IPS DF 6.9 (cell line): Measurements from ENCODE around the gene RPS5.
A peak's percentile ranks its signal among the peaks of the same experiment; 100 is the strongest.

ENCODE experiments used
- DNase-seq: peaks from one replicate; pipeline ENCODE4 v3.0.0-alpha.2; 2013; ENCODE audit warnings: low read depth, low spot score
- H3K27ac ChIP-seq: one replicate; pipeline ENCODE4 v1.5.1; 2013; ENCODE audit warnings: low read length, control low read depth
- H3K27me3 ChIP-seq: 2 replicates; pipeline ENCODE4 v1.6.1; 2013; ENCODE audit warnings: mild to moderate bottlenecking, low read length; ENCODE audit not compliant: control insufficient read depth, insufficient read depth
- H3K36me3 ChIP-seq: 2 replicates; pipeline ENCODE4 v1.6.1; 2013; ENCODE audit warnings: low read length; ENCODE audit not compliant: control insufficient read depth, insufficient read depth
- H3K4me1 ChIP-seq: 2 replicates; pipeline ENCODE4 v1.6.1; 2013; ENCODE audit warnings: low read length; ENCODE audit not compliant: control insufficient read depth, insufficient read depth
- H3K4me3 ChIP-seq: 2 replicates; pipeline ENCODE4 v1.5.1; 2013; ENCODE audit warnings: mild to moderate bottlenecking, low read length
- H3K9me3 ChIP-seq: 2 replicates; pipeline ENCODE4 v1.6.1; 2013; ENCODE audit warnings: low read length, inconsistent platforms; ENCODE audit not compliant: control insufficient read depth, insufficient read depth
- WGBS: extraction: QIAGEN DNeasy Blood & Tissue Kit; methylation state at CpG from one replicate; pipeline ENCODE4 v1.1.7; 2013; ENCODE audit warnings: mixed read lengths, missing lambda C conversion rate; ENCODE audit not compliant: insufficient read length, insufficient coverage; 5-methylcytosine and 5-hydroxymethylcytosine counted together

The RPS5 gene

GRCh38 chr19:58357481-58358145, 29.5 kb upstream of the RPS5 start:
- no peak overlapping the region for H3K4me3 ChIP-seq
- no CpG with 5 or more reads among the region's 19 CpGs for WGBS
- peaks cover 2% of the 10 kb centered on the region; the same call in 1 of the 2 replicates for H3K4me1 ChIP-seq
- no peak overlapping the region for H3K27ac ChIP-seq
- no peaks in the 10 kb centered on the region for H3K27me3 ChIP-seq
- peaks cover 5% of the 10 kb centered on the region; the same call in 1 of the 2 replicates for H3K36me3 ChIP-seq
- H3K9me3 ChIP-seq: no peaks in the 10 kb centered on the region
- no peak for DNase-seq

- H3K36me3 ChIP-seq: peaks cover under 1% of the 10 kb centered on the region; the same call in 1 of the 2 replicates
- no peaks in the 10 kb centered on the region for H3K9me3 ChIP-seq
- peak overlapping the region; percentile 66 for H3K4me3 ChIP-seq
- H3K27me3 ChIP-seq: no peaks in the 10 kb centered on the region
- H3K4me1 ChIP-seq: peaks cover 2% of the 10 kb centered on the region; the same call in 1 of the 2 replicates
- no CpG with 5 or more reads among the region's 28 CpGs for WGBS
- no peak overlapping the region for H3K27ac ChIP-seq
- DNase-seq: no peak
These were observed 25.2 kb upstream of the RPS5 start for GRCh38 chr19:58361900-58362271.

GRCh38 chr19:58362272-58362994, 24.6 kb upstream of the RPS5 start, which contains the start of gene ZNF497:
Gene ZNF497 (minus strand): TSS chr19:58362751. CDS start chr19:58357635, 5,116 bp downstream.
- Histone ChIP-seq H3K4me1 (peaks cover 2% of the 10 kb centered on the region; the same call in 1 of the 2 replicates), H3K27me3 (no peaks in the 10 kb centered on the region), H3K27ac (no peak within 1 kb of the TSS), H3K36me3 (no peaks in the 10 kb centered on the region; the same call in 1 of the 2 replicates), H3K4me3 (peak within 1 kb of the TSS; percentile 66), H3K9me3 (no peaks in the 10 kb centered on the region)
- DNase-seq: peak; percentile 93
- WGBS: no CpG with 5 or more reads among the region's 74 CpGs

GRCh38 chr19:58364146-58364545, 22.9 kb upstream of the RPS5 start:
- no peaks in the 10 kb centered on the region for H3K4me1 ChIP-seq
- H3K27me3 ChIP-seq: no peaks in the 10 kb centered on the region
- H3K27ac ChIP-seq: no peak overlapping the region
- DNase-seq: no peak
- WGBS: no CpG with 5 or more reads among the region's 5 CpGs
- no peaks in the 10 kb centered on the region; the same call in 1 of the 2 replicates for H3K36me3 ChIP-seq
- no peak overlapping the region for H3K4me3 ChIP-seq
- no peaks in the 10 kb centered on the region for H3K9me3 ChIP-seq

GRCh38 chr19:58366585-58367430, 20.3 kb upstream of the RPS5 start:
- no peak overlapping the region; the same call in 1 of the 2 replicates for H3K4me3 ChIP-seq
- no peak overlapping the region for H3K27ac ChIP-seq
- H3K27me3 ChIP-seq: no peaks in the 10 kb centered on the region
- H3K9me3 ChIP-seq: no peaks in the 10 kb centered on the region
- DNase-seq: no peak
- no peaks in the 10 kb centered on the region for H3K4me1 ChIP-seq
- H3K36me3 ChIP-seq: no peaks in the 10 kb centered on the region; the same call in 1 of the 2 replicates
- no CpG with 5 or more reads among the region's 32 CpGs for WGBS

- H3K27ac ChIP-seq: no peak overlapping the region
- H3K4me1 ChIP-seq: no peaks in the 10 kb centered on the region
- no peaks in the 10 kb centered on the region for H3K9me3 ChIP-seq
- no CpG with 5 or more reads among the region's 106 CpGs for WGBS
- H3K4me3 ChIP-seq: no peak overlapping the region; the same call in 1 of the 2 replicates
- no peak for DNase-seq
- H3K36me3 ChIP-seq: no peaks in the 10 kb centered on the region; the same call in 1 of the 2 replicates
- H3K27me3 ChIP-seq: no peaks in the 10 kb centered on the region
These were observed 19.2 kb upstream of the RPS5 start for GRCh38 chr19:58367698-58368454.

DNA sequence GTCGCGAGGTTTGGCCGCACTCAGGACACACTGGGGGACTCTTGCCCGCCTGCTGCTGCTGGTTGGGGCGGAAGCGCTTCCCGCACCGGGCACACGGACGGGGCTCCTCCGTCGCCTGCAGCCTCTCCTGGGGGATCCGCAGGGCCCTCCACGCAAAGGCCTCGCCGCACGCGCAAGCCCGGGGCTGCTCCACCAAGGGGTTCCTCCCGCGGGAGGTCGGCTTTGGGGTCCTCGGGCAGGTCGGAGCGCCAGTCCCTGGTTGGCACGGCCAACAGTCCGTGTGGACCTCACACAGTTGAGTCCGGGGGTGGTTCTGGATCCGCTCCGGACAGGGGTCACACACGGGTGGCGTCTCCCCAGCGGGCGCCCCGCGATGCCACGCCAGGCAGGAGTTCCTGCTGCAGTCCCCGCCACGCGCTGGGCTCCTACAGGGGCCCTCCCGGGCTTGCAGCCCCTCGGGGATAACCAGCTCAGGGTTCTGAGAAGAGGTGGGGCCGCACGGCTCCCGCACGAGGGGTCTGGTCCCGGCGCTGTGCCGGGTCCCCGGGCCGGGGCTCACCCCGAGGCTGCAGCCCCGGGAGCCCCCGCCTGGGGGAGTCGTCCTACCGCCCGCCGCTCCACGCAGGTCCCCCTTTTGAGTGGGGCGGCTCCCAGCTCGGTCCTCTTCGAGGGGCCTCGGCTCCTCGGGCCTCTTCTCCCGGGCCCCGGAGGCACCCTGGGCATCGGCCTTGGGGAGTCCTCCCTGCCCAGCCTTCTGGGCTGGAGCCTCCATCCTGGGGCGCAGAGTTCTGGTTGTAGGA, 18.3 kb upstream of the RPS5 start:
- Histone ChIP-seq H3K27me3 (no peaks in the 10 kb centered on the region), H3K36me3 (no peaks in the 10 kb centered on the region; the same call in 1 of the 2 replicates), H3K4me3 (no peak overlapping the region; the same call in 1 of the 2 replicates), H3K4me1 (no peaks in the 10 kb centered on the region), H3K9me3 (no peaks in the 10 kb centered on the region), H3K27ac (no peak overlapping the region)
- no peak for DNase-seq
- no CpG with 5 or more reads among the region's 68 CpGs for WGBS

DNA sequence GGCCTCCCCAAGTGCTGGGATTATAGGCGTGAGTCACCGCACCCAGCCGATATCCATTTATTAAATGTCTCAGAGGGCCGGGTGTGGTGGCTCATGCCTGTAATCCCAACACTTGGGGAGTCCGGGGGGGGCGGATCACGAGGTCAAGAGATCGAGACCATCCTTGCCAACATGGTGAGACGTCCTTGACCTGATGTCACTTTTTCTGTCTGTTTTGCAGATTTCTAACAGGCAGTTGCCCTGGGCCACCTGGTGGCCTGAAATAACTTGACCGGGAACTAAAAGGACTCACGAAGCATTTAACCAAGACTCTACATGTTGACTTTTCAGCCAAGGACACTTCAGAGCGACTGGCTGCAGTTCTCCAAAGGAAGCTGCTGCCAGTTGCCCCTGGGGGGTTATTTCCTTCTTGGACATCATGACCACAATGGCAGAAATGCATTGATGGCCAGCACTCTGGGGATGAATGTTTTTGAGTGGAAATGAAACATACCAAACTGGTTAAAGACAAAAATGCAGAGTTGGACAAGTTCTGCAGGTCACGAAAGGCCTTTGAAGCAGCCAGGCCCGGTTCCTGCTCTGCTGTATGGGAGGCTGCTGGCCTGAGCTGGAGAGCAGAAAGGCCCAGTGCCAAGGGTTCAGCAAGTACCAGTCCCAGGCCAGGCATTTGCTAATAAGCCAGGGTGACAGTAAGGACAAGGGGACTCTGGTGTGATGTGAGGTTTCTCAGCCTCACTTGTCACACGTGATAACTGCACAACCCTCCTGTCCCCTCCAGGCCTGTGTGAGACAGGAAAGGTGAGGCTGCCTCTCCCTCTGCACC, 14.5 kb upstream of the RPS5 start:
- no peak overlapping the region for H3K27ac ChIP-seq
- H3K27me3 ChIP-seq: no peaks in the 10 kb centered on the region
- no CpG with 5 or more reads among the region's 15 CpGs for WGBS
- no peaks in the 10 kb centered on the region for H3K9me3 ChIP-seq
- H3K36me3 ChIP-seq: no peaks in the 10 kb centered on the region; the same call in 1 of the 2 replicates
- no peaks in the 10 kb centered on the region for H3K4me1 ChIP-seq
- no peak for DNase-seq
- no peak overlapping the region for H3K4me3 ChIP-seq

DNA sequence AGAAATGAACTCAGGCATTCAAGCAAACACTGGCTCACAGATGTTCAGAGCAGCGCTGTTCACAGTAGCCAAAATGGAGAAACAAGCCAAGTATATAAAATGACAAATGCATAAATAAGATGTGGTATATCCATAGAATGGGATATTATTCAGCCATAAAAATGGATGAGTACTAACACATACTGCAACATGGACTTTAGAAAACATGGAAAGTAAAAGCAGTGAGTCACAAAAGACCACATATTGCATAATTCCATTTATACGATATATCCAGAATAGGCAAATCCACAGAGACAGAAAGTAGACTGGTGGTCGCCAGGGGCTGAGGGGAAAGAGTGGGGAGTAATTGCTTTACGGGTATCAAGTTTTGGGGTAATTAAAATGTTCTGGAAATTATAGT, 12.9 kb upstream of the RPS5 start:
- no CpG with 5 or more reads among the region's 4 CpGs for WGBS
- H3K27me3 ChIP-seq: no peaks in the 10 kb centered on the region

More for the DNA sequence above, 12.9 kb upstream of the RPS5 start:
- Histone ChIP-seq H3K36me3 (no peaks in the 10 kb centered on the region), H3K4me3 (no peak overlapping the region), H3K27ac (no peak overlapping the region), H3K9me3 (no peaks in the 10 kb centered on the region), H3K4me1 (no peaks in the 10 kb centered on the region)
- DNase-seq: no peak
